ENCODE data around the gene MYOF. TPM values are rescaled to one million over a fixed set of nuclear protein-coding genes. Genes with fewer than 3 reads are reported as not detected.

MYOF gene
- polyA plus RNA-seq, 1 donor (not counting 4 experiments of a cell fraction or from before 2014, with no cell fraction given), result 232 TPM

DNA sequence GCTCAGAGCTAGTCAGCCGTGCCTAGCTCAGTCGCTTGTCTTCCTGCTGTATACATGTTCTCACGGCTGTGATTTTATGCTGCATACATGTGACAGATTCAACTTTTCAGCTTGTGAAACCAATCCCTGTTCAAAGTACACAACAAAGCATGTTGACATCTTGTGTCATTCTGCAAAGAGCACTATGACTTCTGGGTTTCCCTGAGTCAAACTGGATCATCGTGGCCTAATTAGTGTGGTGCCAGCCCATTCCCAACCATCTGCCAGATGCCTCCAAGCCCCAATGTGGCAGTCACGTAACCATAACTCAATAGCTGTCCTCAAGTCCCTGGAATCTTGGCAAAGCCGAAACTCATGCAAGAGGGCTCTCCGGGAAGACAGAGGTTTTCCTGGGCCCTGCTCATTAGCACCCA, 144.8 kb downstream of the MYOF start:
- peaks cover 45% of the 10 kb centered on the region in 2 experiments for H3K36me3 ChIP-seq (ENCODE audit: control insufficient read depth in 2 of 2, extremely low read depth in 1 of 2, insufficient read depth in 2 of 2, low read length in 2 of 2)
- FAIRE-seq, result no peak

DNA sequence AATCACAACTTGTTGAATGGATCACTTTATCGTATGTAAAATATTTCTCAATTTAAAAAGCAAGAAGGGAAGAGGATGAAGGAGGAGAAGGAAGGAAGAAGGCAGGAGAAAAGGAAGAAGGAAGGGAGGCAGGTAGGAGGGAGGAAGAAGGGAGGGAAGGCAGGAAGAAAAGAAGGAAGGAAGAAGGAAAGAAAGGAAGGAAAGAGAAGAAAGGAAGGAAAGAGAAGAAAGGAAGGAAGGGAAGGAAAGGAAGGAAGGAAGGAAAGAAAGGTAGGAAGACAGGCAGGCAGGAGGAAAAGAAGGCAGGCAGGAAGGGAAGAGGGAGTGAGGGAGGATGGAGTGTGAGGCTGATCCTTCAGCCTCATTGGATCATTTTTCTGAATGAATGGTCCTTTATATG, 145.5 kb downstream of the MYOF start:
- DNase-seq (ENCODE audit: low read depth, low spot score), result no peak
- Histone ChIP-seq H3K4me3 (ENCODE audit: control insufficient read depth in 2 of 3, extremely low read depth in 1 of 3, insufficient read depth in 2 of 3, low read depth in 1 of 3, low read length in 3 of 3) (no peak overlapping the region), H3K4me2 (ENCODE audit: control insufficient read depth, extremely low read depth, insufficient read depth, low read depth, low read length) (no peak overlapping the region), H3K36me3 (ENCODE audit: control insufficient read depth in 2 of 2, extremely low read depth in 1 of 2, insufficient read depth in 2 of 2, low read length in 2 of 2) (peaks cover 41 to 42% of the 10 kb centered on the region in 2 experiments), H3K9me3 (ENCODE audit: control insufficient read depth, low read depth, low read length) (peaks cover 6% of the 10 kb centered on the region), H3K9ac (ENCODE audit: control insufficient read depth, extremely low read depth, insufficient read depth, low read length) (no peak overlapping the region), H4K20me1 (ENCODE audit: control insufficient read depth, extremely low read depth, insufficient read depth, low read length) (peaks cover 2% of the 10 kb centered on the region), H3K27me3 (ENCODE audit: control insufficient read depth, extremely low read depth, insufficient read depth, low read length) (no peaks in the 10 kb centered on the region), H3K27ac (ENCODE audit: control insufficient read depth, insufficient read depth, low read length) (no peak overlapping the region), H3K4me1 (ENCODE audit: control insufficient read depth, extremely low read depth, insufficient read depth, low read length) (peaks cover 30% of the 10 kb centered on the region), H3K79me2 (ENCODE audit: control insufficient read depth, insufficient read depth, low read length) (no peaks in the 10 kb centered on the region), H2AFZ (ENCODE audit: control insufficient read depth, low read length) (no peak overlapping the region), H3K9me1 (ENCODE audit: control insufficient read depth, extremely low read depth, insufficient read depth, low read length) (no peaks in the 10 kb centered on the region)
- no peak for TF ChIP-seq EZH2 (IDR thresholded peaks at IDR 0.05; ENCODE audit: low read length)
- TF ChIP-seq, protein P1, sequence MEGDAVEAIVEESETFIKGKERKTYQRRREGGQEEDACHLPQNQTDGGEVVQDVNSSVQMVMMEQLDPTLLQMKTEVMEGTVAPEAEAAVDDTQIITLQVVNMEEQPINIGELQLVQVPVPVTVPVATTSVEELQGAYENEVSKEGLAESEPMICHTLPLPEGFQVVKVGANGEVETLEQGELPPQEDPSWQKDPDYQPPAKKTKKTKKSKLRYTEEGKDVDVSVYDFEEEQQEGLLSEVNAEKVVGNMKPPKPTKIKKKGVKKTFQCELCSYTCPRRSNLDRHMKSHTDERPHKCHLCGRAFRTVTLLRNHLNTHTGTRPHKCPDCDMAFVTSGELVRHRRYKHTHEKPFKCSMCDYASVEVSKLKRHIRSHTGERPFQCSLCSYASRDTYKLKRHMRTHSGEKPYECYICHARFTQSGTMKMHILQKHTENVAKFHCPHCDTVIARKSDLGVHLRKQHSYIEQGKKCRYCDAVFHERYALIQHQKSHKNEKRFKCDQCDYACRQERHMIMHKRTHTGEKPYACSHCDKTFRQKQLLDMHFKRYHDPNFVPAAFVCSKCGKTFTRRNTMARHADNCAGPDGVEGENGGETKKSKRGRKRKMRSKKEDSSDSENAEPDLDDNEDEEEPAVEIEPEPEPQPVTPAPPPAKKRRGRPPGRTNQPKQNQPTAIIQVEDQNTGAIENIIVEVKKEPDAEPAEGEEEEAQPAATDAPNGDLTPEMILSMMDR (optimal IDR thresholded peaks at IDR 0.05 in 1 of 3, IDR thresholded peaks at IDR 0.05 in 1 of 3, conservative IDR thresholded peaks at IDR 0.05 in 1 of 3; ENCODE audit: extremely low read depth in 1 of 3, insufficient read depth in 2 of 3, low read length in 3 of 3), result no peak
- dilution Hi-C loops (cut with MboI; ENCODE audit: extremely low pct_ligation_motif_present, low sequenced_read_pairs), result no loop called here
- no peak for FAIRE-seq

More for the DNA sequence above, 144.8 kb downstream of the MYOF start:
- dilution Hi-C loops (cut with MboI; ENCODE audit: extremely low pct_ligation_motif_present, low sequenced_read_pairs), result no loop called here
- no peaks in the 10 kb centered on the region for H3K79me2 ChIP-seq (ENCODE audit: control insufficient read depth, insufficient read depth, low read length)
- no peak overlapping the region for H3K27ac ChIP-seq (ENCODE audit: control insufficient read depth, insufficient read depth, low read length)
- no peak overlapping the region for H3K9ac ChIP-seq (ENCODE audit: control insufficient read depth, extremely low read depth, insufficient read depth, low read length)
- no peak overlapping the region for H3K4me3 ChIP-seq (ENCODE audit: control insufficient read depth in 2 of 3, extremely low read depth in 1 of 3, insufficient read depth in 2 of 3, low read depth in 1 of 3, low read length in 3 of 3)
- no peaks in the 10 kb centered on the region for H3K27me3 ChIP-seq (ENCODE audit: control insufficient read depth, extremely low read depth, insufficient read depth, low read length)
- no peak for DNase-seq (ENCODE audit: low read depth, low spot score)
- no peak overlapping the region for H2AFZ ChIP-seq (ENCODE audit: control insufficient read depth, low read length)
- TF ChIP-seq EZH2 (IDR thresholded peaks at IDR 0.05; ENCODE audit: low read length), result no peak
- TF ChIP-seq, protein P1 (optimal IDR thresholded peaks at IDR 0.05 in 1 of 3, IDR thresholded peaks at IDR 0.05 in 1 of 3, conservative IDR thresholded peaks at IDR 0.05 in 1 of 3; ENCODE audit: extremely low read depth in 1 of 3, insufficient read depth in 2 of 3, low read length in 3 of 3), result no peak
- peaks cover 30% of the 10 kb centered on the region for H3K4me1 ChIP-seq (ENCODE audit: control insufficient read depth, extremely low read depth, insufficient read depth, low read length)
- H4K20me1 ChIP-seq (ENCODE audit: control insufficient read depth, extremely low read depth, insufficient read depth, low read length), result peaks cover 2% of the 10 kb centered on the region
- H3K9me1 ChIP-seq (ENCODE audit: control insufficient read depth, extremely low read depth, insufficient read depth, low read length), result no peaks in the 10 kb centered on the region
- H3K4me2 ChIP-seq (ENCODE audit: control insufficient read depth, extremely low read depth, insufficient read depth, low read depth, low read length), result no peak overlapping the region
- peaks cover 6% of the 10 kb centered on the region for H3K9me3 ChIP-seq (ENCODE audit: control insufficient read depth, low read depth, low read length)
